H1 (cell line): ENCODE data around the gene C5orf58. TPM values are rescaled to one million over a fixed set of nuclear protein-coding genes. Genes with fewer than 3 reads are reported as not detected.

ENCODE experiments used
- JUN ChIP-seq: IDR thresholded peaks from 2 replicates; pipeline ENCODE4 v1.6.1; 2011; ENCODE audit warnings: low read depth, mild to moderate bottlenecking, improper control_type of control experiment, low read length
- POLR2A ChIP-seq, 2 experiments: IDR thresholded peaks; 1 replicate in 1 of 2; 2 replicates in 1 of 2; pipeline ENCODE4 v1.6.1; 2011; ENCODE audit warnings: low read depth in 2 of 2, low read length in 2 of 2, mild to moderate bottlenecking in 2 of 2; ENCODE audit errors: control extremely low read depth in 1 of 2
- RAD21 ChIP-seq, 2 experiments: IDR thresholded peaks in 1 of 2; conservative IDR thresholded peaks in 1 of 2; 2 replicates each; pipeline ENCODE4 v1.6.1; 2011; ENCODE audit warnings: low read depth in 2 of 2, low read length in 2 of 2, improper control_type of control experiment in 1 of 2, inconsistent platforms in 1 of 2, mild to moderate bottlenecking in 1 of 2, moderate library complexity in 1 of 2
- polyA plus RNA-seq, 7 experiments: library from polyadenylated mRNA; depleted of rRNA in 3 of 7; stranded (reverse) in 5 of 7; unstranded in 2 of 7; fragments of >200 nt in 5 of 7; fragments of 200-250 nt in 2 of 7; gene quantifications; 1 replicate in 5 of 7; 2 replicates in 1 of 7; 4 replicates in 1 of 7; pipeline versions ENCODE4 v1.2.1 to v1.2.3, GENCODE V29; 2011 to 2013; ENCODE audit warnings: missing spikeins in 2 of 7, mixed read lengths in 2 of 7
- total RNA-seq: library from RNA; stranded (reverse); fragmentation: NEBNext Ultra II Directional; extraction: Animal tissue kit (Norgen Biotek cat#: 25700); gene quantifications from 2 replicates; pipeline ENCODE4 v1.2.1, GENCODE V29; 2021

Gene C5orf58
- total and polyA plus RNA-seq, 2 of the 8 experiments (the other 6 are each of a cell fraction or from before 2014, with no cell fraction given), result 0.24 to 1.6 TPM

GRCh38 chr5:170261528-170262043 is 28.8 kb downstream of the C5orf58 start (continued):
- TF ChIP-seq RAD21 (IDR thresholded peaks at IDR 0.05 in 1 of 2, conservative IDR thresholded peaks at IDR 0.05 in 1 of 2; ENCODE audit: low read depth in 2 of 2, low read length in 2 of 2), result no peak
- TF ChIP-seq JUN, result no peak
- TF ChIP-seq POLR2A (IDR thresholded peaks at IDR 0.05; ENCODE audit: control extremely low read depth in 1 of 2, low read depth in 2 of 2, low read length in 2 of 2), result no peak
- TF ChIP-seq, all 59 proteins: peak for 0
